GM12878 (cell line): Measurements from ENCODE around the gene TMEM223. TPM values are rescaled to one million over a fixed set of nuclear protein-coding genes. Genes with fewer than 3 reads are reported as not detected.
A peak's percentile ranks its signal among the peaks of the same experiment; 100 is the strongest.

ENCODE experiments used
- ETV6 ChIP-seq, 2 experiments: fragments of 450-650 bp in 1 of 2; IDR thresholded peaks in 1 of 2; conservative IDR thresholded peaks in 1 of 2; 2 replicates each; pipeline ENCODE4 v1.6.1; 2014; ENCODE audit warnings: antibody characterized with exemption in 1 of 2, borderline replicate concordance in 1 of 2, low read depth in 1 of 2, mild to moderate bottlenecking in 1 of 2, moderate library complexity in 1 of 2
- MYB ChIP-seq: fragments of 150-350 bp; IDR thresholded peaks from 2 replicates; pipeline ENCODE4 v1.6.1; 2014; ENCODE audit warnings: mild to moderate bottlenecking, low read depth, low read length, borderline replicate concordance
- SPI1 ChIP-seq: IDR thresholded peaks from 2 replicates; pipeline ENCODE4 v1.6.1; 2011; ENCODE audit warnings: low read depth, mild to moderate bottlenecking, low read length, moderate library complexity, borderline replicate concordance; ENCODE audit not compliant: insufficient read depth
- polyA plus RNA-seq, 11 experiments: library from polyadenylated mRNA; depleted of rRNA in 4 of 11; unstranded in 6 of 11; stranded (reverse) in 5 of 11; fragments of >200 nt; fragmentation: Nextera tagmentation in 4 of 11; fragmentation: Illumina TruSeq in 1 of 11; extraction: Ambion mirVana in 4 of 11; extraction: Trizol in 1 of 11; gene quantifications; 1 replicate in 1 of 11; 2 replicates in 10 of 11; pipeline versions ENCODE4 v1.2.1 to v1.2.3, GENCODE V29; 2011 to 2016; ENCODE audit warnings: inconsistent platforms in 2 of 11, missing spikeins in 2 of 11, low read depth in 1 of 11
- total RNA-seq, 4 experiments: library from RNA; depleted of rRNA in 3 of 4; stranded (reverse); fragments of >200 nt in 3 of 4; fragmentation: Illumina TruSeq in 1 of 4; extraction: Trizol in 1 of 4; gene quantifications; 2 replicates each; pipeline versions ENCODE4 v1.2.1 to v1.2.3, GENCODE V29; 2013 to 2021
- TF ChIP-seq, protein P1 (sequence below): fragments of 450-650 bp; formaldehyde crosslinking; IDR thresholded peaks from 2 replicates; pipeline ENCODE4 v1.4.0; 2020; ENCODE audit warnings: mild to moderate bottlenecking, moderate library complexity

Gene TMEM223
- total and polyA plus RNA-seq, 10 of the 15 experiments (the other 5 are each of a cell fraction or from before 2014, with no cell fraction given): 5.3 to 33.2 (median 14.0) TPM

DNA sequence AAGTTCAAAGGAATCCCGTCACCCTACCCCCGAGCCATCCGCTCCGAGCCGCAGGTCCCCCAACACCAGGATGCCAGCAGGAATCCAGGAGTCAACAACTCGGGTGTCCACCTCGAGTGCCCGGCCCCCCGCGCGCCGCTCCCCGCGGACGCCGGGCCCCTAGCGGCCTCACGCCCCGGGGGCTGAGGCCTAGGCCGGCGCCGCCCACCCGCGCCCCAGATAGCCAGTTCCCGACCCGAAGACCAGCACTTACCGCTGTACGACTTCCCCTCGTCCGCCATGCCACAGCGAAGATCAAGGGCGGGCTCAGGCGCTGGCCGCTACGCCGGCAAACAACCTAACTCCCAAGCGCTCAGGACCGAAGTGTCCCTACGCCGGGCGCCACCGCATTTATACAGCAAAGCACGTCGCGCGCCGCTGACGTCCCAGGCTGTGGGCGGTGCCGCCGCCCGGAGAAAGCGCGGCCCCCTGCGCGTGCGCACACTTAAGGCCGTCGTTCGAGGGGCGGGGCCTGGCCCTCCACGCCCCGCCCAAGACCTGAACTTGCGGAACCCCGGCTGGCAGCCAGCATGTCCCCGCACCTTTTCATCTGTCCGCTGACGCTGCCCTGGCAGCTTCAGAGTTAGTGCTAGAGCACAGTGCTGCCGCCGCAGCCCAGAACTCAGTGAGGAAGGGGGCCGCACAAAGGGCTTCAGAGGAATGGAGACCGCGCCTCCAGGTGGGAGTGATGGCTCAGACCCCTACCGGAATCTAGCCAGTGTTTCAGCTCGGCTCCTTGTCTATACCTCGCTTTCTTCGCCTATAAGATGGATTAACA lies 13.5 kb upstream of the TMEM223 start, which contains the start of gene NXF1 (continued):
- TF ChIP-seq SPI1 (0 out of 2 replicates have a peak, but pooled peaks have one; percentile 13), ETV6 (conservative IDR thresholded peaks at IDR 0.05 in 1 of 2, IDR thresholded peaks at IDR 0.05 in 1 of 2; ENCODE audit: borderline replicate concordance in 1 of 2, low read depth in 1 of 2) (no peak), MYB (no peak)
- TF ChIP-seq, protein P1, sequence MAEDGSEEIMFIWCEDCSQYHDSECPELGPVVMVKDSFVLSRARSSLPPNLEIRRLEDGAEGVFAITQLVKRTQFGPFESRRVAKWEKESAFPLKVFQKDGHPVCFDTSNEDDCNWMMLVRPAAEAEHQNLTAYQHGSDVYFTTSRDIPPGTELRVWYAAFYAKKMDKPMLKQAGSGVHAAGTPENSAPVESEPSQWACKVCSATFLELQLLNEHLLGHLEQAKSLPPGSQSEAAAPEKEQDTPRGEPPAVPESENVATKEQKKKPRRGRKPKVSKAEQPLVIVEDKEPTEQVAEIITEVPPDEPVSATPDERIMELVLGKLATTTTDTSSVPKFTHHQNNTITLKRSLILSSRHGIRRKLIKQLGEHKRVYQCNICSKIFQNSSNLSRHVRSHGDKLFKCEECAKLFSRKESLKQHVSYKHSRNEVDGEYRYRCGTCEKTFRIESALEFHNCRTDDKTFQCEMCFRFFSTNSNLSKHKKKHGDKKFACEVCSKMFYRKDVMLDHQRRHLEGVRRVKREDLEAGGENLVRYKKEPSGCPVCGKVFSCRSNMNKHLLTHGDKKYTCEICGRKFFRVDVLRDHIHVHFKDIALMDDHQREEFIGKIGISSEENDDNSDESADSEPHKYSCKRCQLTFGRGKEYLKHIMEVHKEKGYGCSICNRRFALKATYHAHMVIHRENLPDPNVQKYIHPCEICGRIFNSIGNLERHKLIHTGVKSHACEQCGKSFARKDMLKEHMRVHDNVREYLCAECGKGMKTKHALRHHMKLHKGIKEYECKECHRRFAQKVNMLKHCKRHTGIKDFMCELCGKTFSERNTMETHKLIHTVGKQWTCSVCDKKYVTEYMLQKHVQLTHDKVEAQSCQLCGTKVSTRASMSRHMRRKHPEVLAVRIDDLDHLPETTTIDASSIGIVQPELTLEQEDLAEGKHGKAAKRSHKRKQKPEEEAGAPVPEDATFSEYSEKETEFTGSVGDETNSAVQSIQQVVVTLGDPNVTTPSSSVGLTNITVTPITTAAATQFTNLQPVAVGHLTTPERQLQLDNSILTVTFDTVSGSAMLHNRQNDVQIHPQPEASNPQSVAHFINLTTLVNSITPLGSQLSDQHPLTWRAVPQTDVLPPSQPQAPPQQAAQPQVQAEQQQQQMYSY: no peak
